ENCODE data around the gene LOC128125822.

LOC128125822 gene

DNA sequence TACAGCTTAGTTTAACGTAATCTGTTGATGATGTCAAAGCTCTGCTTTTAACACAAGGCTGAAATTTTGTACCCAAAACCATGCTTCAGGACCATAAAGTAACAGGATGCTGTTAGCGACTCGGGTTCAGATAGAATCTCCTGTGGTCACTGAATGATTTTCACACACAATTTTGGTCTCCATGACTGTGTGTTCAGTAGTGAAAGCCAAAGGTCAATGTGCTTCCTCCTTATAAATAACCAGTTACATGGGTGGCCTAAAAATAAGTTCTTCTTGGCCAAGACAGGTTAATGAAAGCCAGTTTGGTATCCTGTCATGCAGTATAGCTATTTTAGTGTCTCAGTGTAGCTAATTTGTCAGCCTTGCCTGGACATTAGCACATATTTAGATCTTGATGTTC lies 19.1 kb upstream of the LOC128125822 start (continued):
- TF ChIP-seq POU2F2 (IDR thresholded peaks at IDR 0.05; ENCODE audit: borderline replicate concordance, low read depth, low read length) = no peak; the same call in 2 of the 3 replicates
- TF ChIP-seq, protein P1, sequence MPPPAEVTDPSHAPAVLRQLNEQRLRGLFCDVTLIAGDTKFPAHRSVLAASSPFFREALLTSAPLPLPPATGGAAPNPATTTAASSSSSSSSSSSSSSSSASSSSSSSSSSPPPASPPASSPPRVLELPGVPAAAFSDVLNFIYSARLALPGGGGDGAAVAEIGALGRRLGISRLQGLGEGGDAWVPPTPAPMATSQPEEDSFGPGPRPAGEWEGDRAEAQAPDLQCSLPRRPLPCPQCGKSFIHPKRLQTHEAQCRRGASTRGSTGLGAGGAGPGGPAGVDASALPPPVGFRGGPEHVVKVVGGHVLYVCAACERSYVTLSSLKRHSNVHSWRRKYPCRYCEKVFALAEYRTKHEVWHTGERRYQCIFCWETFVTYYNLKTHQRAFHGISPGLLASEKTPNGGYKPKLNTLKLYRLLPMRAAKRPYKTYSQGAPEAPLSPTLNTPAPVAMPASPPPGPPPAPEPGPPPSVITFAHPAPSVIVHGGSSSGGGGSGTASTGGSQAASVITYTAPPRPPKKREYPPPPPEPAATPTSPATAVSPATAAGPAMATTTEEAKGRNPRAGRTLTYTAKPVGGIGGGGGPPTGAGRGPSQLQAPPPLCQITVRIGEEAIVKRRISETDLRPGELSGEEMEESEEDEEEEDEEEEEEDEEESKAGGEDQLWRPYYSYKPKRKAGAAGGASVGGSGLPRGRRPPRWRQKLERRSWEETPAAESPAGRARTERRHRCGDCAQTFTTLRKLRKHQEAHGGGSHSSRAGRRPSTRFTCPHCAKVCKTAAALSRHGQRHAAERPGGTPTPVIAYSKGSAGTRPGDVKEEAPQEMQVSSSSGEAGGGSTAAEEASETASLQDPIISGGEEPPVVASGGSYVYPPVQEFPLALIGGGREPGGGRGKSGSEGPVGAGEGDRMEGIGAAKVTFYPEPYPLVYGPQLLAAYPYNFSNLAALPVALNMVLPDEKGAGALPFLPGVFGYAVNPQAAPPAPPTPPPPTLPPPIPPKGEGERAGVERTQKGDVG (CRISPR knock-in tag; IDR thresholded peaks at IDR 0.05) = no peak
- no peak for TF ChIP-seq TARDBP (IDR thresholded peaks at IDR 0.05; ENCODE audit: borderline replicate concordance)
- no peak for TF ChIP-seq HCFC1 (IDR thresholded peaks at IDR 0.05; ENCODE audit: low read length)
- TF ChIP-seq MEF2A (IDR thresholded peaks at IDR 0.05; ENCODE audit: insufficient read depth, low read depth, low read length) = peak; percentile 95
- peak; percentile 54 for TF ChIP-seq CREM (IDR thresholded peaks at IDR 0.05; ENCODE audit: low read depth)
- no peak for TF ChIP-seq SMAD5 (IDR thresholded peaks at IDR 0.05; ENCODE audit: low read depth)
- TF ChIP-seq IKZF1 (conservative IDR thresholded peaks at IDR 0.05) = peak; percentile 79
- no peak for TF ChIP-seq ETV6 (conservative IDR thresholded peaks at IDR 0.05 in 1 of 2, IDR thresholded peaks at IDR 0.05 in 1 of 2; ENCODE audit: borderline replicate concordance in 1 of 2, low read depth in 1 of 2)
- no peak for TF ChIP-seq FOS (IDR thresholded peaks at IDR 0.05; ENCODE audit: borderline replicate concordance, extremely low read depth, insufficient read length)
- TF ChIP-seq BHLHE40 (IDR thresholded peaks at IDR 0.05; ENCODE audit: borderline replicate concordance in 1 of 2, low read depth in 2 of 2, low read length in 1 of 2) = peak; percentile 7 to 54; a peak in 2 of 4 replicates
- TF ChIP-seq LARP7 (IDR thresholded peaks at IDR 0.05) = no peak
- no peak for TF ChIP-seq FOXK2 (IDR thresholded peaks at IDR 0.05)
- no peak for TF ChIP-seq JUNB (IDR thresholded peaks at IDR 0.05)
- TF ChIP-seq, protein P2, sequence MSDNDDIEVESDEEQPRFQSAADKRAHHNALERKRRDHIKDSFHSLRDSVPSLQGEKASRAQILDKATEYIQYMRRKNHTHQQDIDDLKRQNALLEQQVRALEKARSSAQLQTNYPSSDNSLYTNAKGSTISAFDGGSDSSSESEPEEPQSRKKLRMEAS (IDR thresholded peaks at IDR 0.05; ENCODE audit: low read depth, low read length) = no peak; the same call in 1 of the 2 replicates
- no peak; the same call in 1 of the 2 replicates for TF ChIP-seq EED (IDR thresholded peaks at IDR 0.05; ENCODE audit: low read depth)
- TF ChIP-seq, protein P3, sequence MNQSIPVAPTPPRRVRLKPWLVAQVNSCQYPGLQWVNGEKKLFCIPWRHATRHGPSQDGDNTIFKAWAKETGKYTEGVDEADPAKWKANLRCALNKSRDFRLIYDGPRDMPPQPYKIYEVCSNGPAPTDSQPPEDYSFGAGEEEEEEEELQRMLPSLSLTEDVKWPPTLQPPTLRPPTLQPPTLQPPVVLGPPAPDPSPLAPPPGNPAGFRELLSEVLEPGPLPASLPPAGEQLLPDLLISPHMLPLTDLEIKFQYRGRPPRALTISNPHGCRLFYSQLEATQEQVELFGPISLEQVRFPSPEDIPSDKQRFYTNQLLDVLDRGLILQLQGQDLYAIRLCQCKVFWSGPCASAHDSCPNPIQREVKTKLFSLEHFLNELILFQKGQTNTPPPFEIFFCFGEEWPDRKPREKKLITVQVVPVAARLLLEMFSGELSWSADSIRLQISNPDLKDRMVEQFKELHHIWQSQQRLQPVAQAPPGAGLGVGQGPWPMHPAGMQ (IDR thresholded peaks at IDR 0.05; ENCODE audit: borderline replicate concordance) = no peak
- TF ChIP-seq, protein P4, sequence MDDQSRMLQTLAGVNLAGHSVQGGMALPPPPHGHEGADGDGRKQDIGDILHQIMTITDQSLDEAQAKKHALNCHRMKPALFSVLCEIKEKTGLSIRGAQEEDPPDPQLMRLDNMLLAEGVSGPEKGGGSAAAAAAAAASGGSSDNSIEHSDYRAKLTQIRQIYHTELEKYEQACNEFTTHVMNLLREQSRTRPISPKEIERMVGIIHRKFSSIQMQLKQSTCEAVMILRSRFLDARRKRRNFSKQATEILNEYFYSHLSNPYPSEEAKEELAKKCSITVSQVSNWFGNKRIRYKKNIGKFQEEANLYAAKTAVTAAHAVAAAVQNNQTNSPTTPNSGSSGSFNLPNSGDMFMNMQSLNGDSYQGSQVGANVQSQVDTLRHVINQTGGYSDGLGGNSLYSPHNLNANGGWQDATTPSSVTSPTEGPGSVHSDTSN (IDR thresholded peaks at IDR 0.05; ENCODE audit: insufficient replicate concordance, low read depth, low read length) = no peak
- TF ChIP-seq PAX8 (IDR thresholded peaks at IDR 0.05) = no peak
- TF ChIP-seq, protein P5, sequence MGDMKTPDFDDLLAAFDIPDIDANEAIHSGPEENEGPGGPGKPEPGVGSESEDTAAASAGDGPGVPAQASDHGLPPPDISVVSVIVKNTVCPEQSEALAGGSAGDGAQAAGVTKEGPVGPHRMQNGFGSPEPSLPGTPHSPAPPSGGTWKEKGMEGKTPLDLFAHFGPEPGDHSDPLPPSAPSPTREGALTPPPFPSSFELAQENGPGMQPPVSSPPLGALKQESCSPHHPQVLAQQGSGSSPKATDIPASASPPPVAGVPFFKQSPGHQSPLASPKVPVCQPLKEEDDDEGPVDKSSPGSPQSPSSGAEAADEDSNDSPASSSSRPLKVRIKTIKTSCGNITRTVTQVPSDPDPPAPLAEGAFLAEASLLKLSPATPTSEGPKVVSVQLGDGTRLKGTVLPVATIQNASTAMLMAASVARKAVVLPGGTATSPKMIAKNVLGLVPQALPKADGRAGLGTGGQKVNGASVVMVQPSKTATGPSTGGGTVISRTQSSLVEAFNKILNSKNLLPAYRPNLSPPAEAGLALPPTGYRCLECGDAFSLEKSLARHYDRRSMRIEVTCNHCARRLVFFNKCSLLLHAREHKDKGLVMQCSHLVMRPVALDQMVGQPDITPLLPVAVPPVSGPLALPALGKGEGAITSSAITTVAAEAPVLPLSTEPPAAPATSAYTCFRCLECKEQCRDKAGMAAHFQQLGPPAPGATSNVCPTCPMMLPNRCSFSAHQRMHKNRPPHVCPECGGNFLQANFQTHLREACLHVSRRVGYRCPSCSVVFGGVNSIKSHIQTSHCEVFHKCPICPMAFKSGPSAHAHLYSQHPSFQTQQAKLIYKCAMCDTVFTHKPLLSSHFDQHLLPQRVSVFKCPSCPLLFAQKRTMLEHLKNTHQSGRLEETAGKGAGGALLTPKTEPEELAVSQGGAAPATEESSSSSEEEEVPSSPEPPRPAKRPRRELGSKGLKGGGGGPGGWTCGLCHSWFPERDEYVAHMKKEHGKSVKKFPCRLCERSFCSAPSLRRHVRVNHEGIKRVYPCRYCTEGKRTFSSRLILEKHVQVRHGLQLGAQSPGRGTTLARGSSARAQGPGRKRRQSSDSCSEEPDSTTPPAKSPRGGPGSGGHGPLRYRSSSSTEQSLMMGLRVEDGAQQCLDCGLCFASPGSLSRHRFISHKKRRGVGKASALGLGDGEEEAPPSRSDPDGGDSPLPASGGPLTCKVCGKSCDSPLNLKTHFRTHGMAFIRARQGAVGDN (IDR thresholded peaks at IDR 0.05) = 0 out of 2 replicates have a peak, but pooled peaks have one; percentile 8
- no peak for TF ChIP-seq PML (IDR thresholded peaks at IDR 0.05; ENCODE audit: low read length)

All from GM12878 (cell line).